GM13976 (cell line): ENCODE data around the gene EFNB2.

Experiments
- DNase-seq: peaks from one replicate; pipeline ENCODE4 v3.0.0; 2012; ENCODE audit warnings: low spot score
- CTCF ChIP-seq: IDR thresholded peaks from 2 replicates; pipeline ENCODE4 v1.5.1; 2012; ENCODE audit warnings: borderline replicate concordance, mild to moderate bottlenecking; ENCODE audit not compliant: insufficient read depth; ENCODE audit errors: extremely low read depth, missing control alignments, control extremely low read depth
- in situ Hi-C: fragments of 300-500 bp; cut with MboI; formaldehyde crosslinking; loops from one replicate; pipeline ENCODE4 v1.12.0; 2022; ENCODE audit warnings: low sequenced_read_pairs, mixed read lengths, inconsistent platforms; ENCODE audit not compliant: unreplicated experiment

EFNB2 gene

GRCh38 chr13:106481919-106482318 is 53.5 kb downstream of the EFNB2 start:
- in situ Hi-C loops = no loop called here
- no peak for DNase-seq
- TF ChIP-seq CTCF = no peak

GRCh38 chr13:106480351-106480910 is 55.0 kb downstream of the EFNB2 start:
- in situ Hi-C loops = no loop called here
- DNase-seq = no peak
- TF ChIP-seq CTCF = no peak

- in situ Hi-C loops = no loop called here
- no peak for TF ChIP-seq CTCF
- no peak for DNase-seq
Measured at GRCh38 chr13:106479929-106480328, 55.5 kb downstream of the EFNB2 start.

- in situ Hi-C loops = no loop called here
- no peak for TF ChIP-seq CTCF
- DNase-seq = no peak
Measured at GRCh38 chr13:106478116-106478515, 57.3 kb downstream of the EFNB2 start.

- no peak for DNase-seq
- in situ Hi-C loops = no loop called here
- TF ChIP-seq CTCF = no peak
Measured at GRCh38 chr13:106477303-106477702, 58.2 kb downstream of the EFNB2 start.

- no peak for DNase-seq
- TF ChIP-seq CTCF = no peak
- in situ Hi-C loops = no loop called here
Measured at GRCh38 chr13:106475852-106476251, 59.6 kb downstream of the EFNB2 start.

- no peak for DNase-seq
- in situ Hi-C loops = no loop called here
- no peak for TF ChIP-seq CTCF
Measured at GRCh38 chr13:106474912-106475311, 60.5 kb downstream of the EFNB2 start.
